ENCODE measurements around the gene UBAC2.

The UBAC2 gene

DNA sequence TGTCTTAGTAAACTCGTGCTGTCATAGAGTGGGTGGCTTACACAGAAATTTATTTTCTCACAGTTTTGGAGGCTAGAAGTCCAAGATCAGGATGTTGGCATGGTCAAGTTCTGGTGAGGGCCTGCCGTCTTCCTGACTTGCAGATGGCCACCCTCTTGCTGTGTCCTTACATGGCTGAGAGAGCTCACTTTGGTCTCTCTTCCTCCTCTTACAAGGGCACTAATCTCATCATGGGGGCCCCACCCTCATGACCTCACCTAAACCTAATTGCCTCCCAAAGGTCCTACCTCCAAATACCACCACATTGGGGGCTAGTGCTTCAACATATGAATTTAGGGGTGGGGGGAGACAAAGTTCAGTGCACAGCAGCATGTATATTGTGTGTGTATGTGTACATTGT is 71.8 kb downstream of the UBAC2 start:
- DNase-seq, result no peak

DNA sequence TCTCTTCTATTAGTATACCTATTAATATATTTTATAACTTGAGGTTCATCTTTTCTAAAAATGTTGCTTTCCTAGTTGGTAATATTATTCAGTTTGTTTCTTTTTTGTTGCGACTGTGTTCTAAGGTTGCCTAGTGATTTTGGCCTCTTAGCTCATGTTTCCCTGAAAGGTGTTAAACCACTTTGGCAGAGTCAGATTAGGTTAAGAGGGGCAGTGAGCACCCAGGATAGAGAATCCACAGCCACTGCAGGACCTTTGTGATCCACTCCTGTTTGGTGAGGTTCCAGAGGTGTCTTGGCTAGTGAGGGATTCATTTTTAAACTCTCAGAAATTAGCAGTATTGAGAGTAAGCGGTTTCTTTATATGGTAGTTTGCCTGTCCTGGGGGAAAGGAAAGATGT is 72.5 kb downstream of the UBAC2 start:
- DNase-seq, result no peak

DNA sequence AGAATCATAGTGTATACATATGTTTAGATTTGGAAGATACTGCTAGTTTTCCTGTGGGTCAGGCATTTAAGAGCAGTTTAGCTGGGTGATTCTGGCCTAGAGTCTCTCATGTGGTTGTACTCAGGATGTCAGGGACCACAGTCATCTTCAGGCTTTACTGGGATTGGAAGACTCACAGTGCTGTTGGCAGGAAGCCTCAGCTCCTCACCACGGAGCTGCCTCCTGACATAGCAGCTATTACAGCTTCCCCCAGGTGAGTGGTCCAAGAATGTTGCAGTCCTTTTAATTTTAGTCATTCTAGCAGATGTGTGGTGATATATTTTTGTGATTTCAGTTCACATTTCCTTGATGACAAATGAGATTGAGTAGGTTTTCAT is 74.4 kb downstream of the UBAC2 start:
- DNase-seq, result peak; percentile 15

DNA sequence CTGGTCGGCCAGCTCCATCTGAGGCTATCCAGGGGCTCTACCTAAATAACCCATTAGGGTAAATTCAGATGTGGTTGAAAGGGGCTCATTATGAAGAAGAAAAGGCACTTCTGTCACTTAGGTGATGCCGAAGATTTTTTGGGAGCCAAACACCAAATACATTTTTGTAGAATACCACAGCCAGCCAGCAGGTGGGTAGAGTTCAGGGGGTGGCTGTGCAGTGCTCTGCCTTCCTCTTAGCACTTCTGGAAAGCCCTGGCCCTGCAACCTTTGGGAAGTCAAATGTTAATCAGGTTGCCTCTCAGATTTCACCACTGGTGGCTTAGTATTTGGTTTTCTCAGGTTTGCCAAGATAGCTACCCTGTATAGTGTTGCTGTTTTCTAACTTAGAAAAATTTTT is 76.1 kb downstream of the UBAC2 start:
- no peak for DNase-seq

DNA sequence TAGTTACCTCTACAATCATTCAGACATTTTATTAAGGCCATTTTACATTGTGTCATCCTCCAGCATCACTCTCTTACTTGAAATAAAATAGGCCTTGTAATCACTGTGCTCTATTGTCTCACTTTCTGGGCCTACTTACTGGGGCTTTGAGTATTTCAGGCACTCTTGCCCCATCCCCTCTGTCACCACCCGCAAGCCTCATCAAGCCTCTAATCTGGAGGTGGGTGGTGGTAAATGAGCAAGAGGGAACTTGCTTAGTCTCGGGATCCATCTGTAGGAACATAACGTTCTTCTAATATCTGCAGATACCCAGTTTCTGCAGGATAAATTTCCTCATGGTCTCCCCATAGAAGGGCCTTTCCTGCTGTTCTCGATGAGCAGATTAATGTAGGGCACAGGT is 77.0 kb downstream of the UBAC2 start:
- no peak for DNase-seq

DNA sequence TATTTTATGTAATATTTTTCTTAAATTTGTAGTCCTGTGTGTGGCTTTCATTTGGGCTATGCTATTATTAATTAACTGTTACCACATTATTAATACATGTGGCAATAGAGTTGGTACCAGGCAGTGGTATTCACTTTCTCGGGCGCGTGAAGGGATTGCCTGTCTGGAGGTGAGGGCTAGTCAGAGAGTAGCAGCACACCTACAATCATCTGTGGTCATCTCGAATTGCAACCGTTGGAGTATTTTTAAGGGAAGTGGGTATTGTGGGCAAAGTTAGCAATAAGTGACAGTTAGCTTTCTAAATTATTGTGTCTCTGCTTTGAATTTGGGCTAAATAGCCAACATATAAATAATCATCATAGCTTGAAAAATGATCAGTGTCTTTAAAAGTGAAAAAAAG is 77.5 kb downstream of the UBAC2 start:
- DNase-seq, result no peak

DNA sequence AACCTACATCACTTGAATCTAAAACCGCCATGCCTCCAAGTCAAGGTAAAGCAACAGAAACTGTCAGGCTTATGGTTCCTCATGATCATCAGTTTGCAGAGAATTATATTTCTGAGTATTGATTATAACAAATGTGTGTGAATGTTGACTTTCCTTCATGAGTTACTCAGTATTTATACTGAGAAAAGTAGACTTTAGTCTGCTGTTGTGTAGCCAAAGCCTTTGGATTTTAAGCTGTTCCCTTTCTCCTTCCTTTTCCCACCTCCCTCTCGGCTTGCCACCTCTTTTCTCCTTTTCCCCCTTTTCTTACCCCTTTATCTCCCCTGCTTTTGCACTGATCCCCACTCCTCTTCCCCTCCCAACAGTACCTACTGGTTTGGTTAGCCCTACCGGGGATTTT is 78.2 kb downstream of the UBAC2 start:
- no peak for DNase-seq

DNA sequence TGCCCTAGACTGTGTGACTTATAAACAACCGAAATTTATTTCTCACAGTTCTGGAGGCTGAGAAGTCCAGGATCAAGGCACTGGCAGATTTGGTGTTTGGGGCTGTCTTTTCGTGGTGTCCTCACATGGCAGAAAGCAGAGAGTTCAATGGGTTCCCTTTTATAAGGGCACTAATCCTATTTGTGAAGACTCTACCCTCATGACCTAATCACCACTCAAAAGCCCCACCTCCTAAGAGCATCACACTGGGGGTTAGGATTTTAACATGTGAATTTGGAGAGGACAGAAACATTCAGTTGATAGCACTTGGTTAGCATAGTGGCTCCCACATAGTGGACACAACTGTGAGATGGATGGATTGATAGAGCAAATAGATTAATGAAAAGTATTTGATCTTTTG is 79.0 kb downstream of the UBAC2 start:
- DNase-seq, result no peak

DNA sequence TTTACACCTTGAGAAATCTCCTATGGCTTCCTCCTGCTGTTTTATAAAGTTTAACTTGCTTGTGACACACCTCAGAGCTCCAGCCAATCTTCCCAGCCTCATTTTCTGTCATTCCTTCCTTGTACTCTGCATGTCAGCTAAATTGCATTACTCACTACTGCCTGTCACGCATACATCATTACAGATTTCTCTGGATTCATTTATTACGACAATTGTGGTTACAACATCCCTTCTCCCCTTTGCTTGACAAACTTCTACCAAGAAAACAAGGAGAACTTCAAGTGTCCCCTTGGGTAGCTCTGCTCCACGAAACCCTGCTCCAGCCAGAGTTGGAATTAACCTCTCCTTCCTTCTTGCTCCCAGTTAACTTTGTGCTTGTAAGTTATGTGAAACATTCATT is 79.5 kb downstream of the UBAC2 start:
- DNase-seq, result peak; percentile 40

DNA sequence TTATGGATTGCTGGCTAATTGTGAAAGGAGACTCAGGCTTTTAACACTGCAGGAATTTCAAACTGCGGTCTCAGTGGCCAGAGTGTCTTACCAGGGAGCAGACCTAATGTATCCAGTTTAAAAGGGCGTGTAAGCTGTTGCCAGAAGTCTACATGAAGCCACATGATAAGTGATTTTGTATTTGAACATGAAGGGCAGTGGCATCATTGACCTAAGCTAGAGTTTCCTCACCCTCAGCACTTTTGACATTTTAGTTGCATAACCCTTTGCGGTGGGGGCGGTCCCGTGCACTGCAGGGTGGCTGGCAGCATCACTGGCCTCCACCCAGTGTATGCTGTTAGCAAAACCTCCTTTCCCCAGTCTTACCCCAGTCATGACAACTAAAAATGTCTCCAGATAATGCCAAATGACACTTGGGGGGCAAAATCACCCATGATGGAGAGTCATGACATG is 81.2 kb downstream of the UBAC2 start:
- no peak for DNase-seq

DNA sequence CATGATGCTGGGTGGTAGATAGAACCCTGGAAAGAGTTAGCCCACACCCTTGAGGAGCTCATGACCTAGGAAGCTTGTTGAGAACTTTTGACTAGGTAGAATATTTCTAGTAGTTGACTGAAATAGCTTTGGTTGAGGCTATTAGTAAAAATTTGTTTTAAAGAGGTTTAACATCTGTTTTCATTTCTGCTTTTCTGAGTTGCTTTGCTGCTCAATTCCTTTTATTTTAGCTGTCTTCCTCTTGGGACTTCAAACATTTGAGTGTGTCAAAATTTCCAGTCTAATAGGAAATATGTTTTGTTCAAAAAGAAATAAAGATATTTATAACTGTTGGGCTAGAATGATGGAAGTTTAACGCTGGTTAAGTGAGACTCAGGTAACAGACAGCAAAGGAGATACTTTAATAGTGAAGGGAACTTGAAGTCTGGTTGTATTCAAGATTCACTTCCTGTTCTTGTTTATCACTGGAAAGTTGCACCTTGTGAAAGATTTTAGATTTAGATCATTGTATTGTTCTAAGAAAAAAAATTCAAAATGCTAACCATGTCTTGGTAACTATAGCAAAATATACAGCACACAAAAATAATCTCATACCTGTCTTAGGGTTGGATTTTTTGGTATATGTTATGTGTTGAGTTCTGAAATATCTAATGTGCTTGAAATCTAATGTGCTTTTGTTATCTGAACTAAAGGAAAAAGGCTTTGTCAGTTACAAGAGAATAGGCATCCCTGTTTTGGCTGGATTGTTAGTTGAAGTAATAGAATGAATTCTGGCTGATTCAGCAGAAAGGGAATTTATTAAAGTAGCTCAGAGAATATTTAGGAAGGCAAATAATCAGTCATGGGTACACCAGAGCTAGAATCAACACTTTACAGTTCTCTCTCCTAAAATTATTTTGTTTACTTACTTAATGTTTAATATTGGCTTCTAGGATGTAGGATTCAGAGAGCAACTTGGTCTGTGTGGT is 81.9 kb downstream of the UBAC2 start:
- DNase-seq, result no peak

DNA sequence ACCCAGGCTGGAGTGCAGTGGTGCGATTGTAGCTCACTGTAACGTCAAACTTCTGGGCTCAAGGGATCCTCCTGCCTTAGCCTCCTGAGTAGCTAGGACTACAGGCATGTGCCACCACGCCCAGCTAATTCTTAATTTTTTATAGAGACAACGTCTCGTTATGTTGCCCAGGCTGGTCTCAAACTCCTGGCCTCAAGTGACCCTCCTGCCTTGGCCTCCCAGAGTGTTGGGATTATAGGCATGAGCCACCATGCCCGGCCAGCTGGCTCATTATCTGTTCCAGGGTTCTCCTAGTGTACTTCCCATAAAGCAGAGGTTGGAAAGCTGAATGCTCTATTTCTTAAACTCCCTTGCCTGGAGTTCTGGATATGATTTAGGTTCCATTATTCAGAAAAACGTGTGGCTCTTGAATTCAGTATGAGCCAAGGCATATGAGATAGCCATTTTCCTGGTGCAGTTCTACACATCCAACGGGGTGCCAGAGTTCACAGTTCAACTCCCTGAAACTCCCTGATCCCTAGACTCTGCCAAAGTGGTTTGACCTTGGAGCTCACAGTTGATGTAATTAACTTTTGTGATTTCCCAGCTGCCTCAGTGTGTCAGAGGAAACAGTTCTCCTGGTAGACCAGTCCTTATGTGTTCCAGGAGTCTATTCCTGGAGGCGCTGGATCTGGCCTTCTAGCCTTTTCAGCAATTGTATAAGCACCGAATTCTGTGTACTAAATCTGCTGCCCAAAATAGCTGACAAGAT is 85.0 kb downstream of the UBAC2 start:
- no peak for DNase-seq

DNA sequence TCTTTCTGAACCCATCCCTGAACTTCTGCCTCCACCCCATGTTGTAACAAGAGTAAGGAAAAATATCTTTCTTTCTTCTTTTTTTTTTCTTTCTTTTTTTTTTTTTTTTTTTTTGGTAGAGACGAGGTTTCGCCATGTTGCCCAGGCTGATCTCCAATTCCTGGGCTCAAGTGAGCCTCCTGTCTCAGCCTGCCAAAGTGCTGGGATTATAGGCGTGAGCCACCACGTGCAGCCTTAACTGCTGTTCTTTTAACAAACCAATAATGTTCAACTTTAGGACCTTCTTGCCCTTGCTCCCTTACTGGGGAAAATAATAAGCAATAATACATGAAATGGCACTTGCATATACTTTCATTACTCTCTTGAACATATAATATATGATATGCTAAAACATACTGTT is 86.9 kb downstream of the UBAC2 start:
- DNase-seq, result no peak

DNA sequence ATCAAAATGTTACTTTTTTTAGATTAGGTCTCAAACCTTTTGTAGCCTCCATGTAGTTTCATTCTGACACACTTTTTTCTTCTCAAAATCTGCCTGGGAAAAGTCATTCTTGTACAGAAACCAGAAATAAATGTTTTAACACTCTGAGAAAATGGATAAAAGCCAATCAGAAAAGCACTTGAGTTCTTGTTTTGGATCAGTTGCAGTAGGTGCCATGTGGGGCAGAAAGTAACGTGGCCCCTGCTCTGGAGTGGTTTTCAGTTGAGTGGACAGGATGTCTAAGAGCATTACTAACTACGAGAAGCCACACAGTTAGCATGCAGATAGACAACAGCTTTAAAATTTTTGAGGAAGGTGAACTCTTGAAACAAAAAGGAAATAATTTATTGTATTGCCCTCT is 87.4 kb downstream of the UBAC2 start:
- no peak for DNase-seq

DNA sequence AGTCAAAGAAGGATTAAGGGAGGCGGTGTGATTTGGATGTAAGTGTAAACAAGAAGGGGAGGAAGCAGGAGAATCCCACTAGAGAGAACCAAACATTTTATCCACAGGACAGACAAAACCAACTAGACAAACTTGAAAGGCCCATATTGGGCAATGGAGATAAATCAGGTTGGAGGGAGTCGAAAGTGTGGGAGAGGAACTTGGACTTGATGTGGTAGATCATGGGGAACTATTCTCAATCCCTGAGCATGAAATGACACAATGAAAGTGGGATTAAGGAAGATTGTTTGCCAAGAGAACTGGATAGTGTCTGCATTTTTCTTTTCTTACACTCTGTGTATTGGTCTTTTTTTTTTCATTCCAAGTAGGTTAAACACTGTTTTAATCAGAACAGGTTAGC is 88.6 kb downstream of the UBAC2 start:
- DNase-seq, result no peak

DNA sequence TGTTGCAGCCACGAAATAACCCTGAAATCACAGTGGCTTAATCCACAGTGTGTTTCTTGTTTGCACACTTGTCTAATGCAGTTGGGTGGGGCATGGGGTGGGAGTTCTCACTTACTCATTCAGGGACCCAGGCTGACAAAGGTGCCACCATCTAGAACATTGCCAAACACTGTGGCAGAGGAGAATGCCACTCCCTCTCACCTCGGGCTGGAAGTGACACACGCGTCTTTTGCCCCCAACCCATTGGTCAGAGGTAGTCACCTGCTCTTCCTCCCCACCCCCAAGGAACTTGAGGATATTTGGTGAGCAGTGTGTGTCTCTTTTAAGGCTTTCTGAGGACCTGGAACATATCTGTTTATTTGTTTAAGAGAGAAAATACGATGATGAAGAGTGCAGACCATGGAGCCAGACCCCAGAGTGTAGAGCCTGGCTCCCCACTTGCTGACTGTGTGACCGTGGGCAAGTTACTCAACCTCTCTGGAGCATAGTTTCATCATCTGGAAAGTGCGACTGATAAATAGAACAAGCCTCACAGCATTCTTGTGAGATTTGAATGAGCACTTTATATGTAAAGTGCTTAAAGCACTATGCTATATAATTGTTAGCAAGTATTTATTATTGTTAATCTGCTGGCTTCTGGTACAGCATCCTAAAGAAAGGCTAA is 89.2 kb downstream of the UBAC2 start:
- no peak for DNase-seq

DNA sequence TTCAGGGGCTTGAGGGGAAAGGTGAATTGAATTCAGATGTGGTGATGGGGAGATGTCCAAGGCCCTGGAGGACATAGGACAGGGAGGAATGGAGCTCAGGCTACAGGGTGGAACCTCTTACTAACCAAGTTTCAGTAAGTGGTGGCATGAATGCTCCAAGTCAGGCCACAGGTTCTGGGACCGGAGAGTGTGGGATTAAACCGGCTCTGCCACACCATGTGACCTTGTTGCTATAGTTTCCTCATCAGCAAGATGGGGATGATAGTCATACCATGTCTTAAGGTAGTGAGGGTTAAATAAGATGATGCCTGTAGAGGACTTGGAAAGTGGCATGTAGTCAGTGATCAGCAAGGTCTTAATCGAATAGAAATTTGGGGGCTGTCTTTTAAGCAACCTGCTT is 90.2 kb downstream of the UBAC2 start:
- no peak for DNase-seq

DNA sequence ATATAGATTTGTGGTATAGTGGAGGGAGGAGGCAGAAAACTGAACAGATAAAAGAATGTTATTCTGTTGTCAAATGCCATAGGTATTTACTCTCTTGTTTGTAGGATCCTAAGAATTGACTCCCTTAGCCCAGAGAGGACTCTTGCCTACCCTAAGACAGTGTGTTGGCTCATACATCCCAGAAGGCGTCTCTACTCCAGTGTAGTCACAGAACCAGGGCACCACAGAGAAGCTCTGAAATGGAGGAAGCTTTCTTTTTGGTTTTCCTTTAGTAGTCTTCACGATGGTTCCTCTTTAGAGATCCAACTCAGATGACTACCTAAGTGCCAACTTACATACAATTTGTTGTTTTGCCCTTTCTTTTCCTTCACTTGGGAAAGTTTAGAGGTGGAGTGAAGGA is 92.5 kb downstream of the UBAC2 start:
- DNase-seq, result no peak

DNA sequence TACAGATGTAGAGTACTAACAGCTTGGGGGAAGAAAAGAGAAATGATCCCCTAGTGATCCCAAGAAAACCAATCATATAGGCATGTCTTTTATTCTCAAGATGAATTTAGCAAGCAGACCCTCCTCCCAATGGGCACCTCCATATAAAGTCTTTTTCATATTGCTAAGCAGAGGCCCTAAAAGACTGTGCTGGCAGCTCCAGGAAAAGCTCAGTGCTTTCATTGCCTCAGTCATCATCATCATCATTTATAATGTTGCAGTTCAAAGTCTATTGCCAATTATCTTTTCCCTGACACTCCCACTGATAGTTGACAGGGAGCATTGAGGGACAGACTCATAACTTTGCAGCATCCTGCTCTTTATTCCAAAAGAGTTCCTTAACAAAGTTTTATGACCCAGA is 93.5 kb downstream of the UBAC2 start:
- DNase-seq, result no peak

DNA sequence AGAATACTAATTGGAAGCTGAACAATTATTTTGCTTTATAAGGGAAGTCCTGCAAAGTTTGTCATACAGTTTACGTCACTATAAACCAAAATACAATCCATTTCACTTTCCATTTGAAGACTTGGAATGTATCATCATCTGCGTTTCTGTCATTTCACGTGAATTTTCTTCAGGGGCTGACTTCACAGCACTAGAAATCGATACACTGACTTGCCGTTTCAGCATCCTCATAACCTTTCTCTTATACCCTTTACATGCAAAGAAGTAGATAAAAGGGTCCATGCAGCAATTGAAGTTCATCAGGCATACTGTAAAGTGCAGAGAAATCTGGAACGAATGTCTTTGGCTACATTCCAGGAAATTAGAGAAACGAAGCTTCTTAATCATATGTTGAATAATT is 94.3 kb downstream of the UBAC2 start:
- DNase-seq, result no peak

DNA sequence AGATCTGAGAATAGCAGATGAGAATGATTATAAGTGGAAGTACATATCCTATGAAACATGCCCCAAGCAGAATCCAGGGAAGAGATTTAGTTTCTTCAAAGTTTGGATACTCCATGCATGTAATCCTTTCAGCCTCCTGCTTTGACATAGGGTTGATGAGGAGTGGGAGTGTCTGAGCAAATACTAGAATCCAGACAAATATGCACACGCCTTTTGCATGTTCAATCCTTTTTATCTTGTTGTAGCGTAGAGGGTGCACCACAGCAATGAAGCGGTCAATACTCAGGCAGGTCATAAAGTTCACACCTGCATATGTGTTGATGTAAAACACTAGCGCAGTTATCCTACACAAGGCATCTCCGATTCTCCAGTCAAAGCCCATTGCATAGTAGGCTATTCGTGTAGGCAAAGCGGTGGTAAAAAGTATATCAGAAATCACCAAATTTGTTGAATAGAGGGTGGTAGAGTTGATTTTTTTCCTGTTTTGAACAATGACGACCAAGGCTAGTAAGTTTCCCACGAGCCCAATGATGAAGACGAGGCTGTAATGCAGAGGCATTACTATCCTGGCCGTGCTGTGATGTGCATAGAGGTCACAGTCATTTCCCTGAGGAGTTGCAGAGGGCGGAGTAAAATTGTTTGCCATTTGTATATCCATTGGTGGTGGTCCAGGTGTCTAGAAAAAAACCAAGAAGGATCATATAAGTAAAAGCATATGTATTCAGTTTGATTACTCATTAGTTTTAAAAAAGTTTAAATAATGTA is 95.0 kb downstream of the UBAC2 start:
- no peak for DNase-seq

DNA sequence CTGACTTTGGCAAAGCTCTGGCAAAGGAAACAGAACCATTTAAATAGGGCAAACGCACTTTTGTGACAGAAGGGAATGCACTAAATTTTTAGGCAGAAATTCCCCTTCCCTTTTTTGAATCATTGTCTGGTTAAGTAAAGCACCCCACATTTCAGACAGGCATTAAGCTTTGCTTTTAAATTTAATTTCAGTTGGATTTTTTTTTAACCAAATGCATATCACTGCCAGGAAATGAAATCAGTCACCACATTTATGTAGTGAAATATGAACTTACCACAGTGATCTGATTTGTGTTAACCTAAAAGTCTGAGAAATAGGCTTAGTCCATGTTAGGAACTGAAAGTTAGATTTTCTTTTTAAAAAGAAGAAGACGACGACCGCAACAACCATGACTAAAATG is 95.7 kb downstream of the UBAC2 start:
- DNase-seq, result no peak

DNA sequence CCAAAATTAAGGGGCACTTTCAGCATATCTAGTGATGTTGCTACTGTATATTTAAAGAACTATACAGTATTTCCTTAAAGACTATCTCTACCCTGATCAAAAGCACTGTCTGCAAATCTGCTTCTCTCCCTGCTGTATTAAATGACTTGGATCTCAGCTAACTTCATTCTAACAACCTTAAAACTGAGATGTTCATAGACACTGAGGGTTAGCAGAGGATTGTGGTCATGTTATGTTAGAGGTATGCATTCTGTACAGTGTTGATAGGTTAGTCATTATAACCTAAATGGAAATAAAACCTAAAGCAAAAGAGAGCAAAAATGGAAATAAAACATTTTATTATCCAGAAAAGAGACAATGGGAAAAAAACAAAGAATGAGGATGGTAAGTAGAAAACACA is 96.7 kb downstream of the UBAC2 start:
- DNase-seq, result no peak

Measured in kidney glomerular epithelial cell (primary cell).